Fibroblast of lung (primary cell): ENCODE measurements around the gene COL9A3. TPM values are rescaled to one million over a fixed set of nuclear protein-coding genes. Genes with fewer than 3 reads are reported as not detected.

Experiments
- DNase-seq, 2 donors: peaks; one replicate each; pipeline versions ENCODE4 v3.0.0 to v3.0.0-alpha.2; 2010; ENCODE audit warnings: low read depth in 2 of 2
- H2AFZ ChIP-seq: 2 replicates; pipeline ENCODE4 v1.5.1; 2012; ENCODE audit warnings: low read length, control low read depth, inconsistent platforms
- H3K27ac ChIP-seq: 2 replicates; pipeline ENCODE4 v1.5.1; 2011; ENCODE audit warnings: low read length, control low read depth; ENCODE audit not compliant: insufficient read depth
- H3K27me3 ChIP-seq: 2 replicates; pipeline ENCODE4 v1.5.1; 2011; ENCODE audit warnings: mild to moderate bottlenecking, low read length; ENCODE audit not compliant: control insufficient read depth, insufficient read depth
- H3K36me3 ChIP-seq: 2 replicates; pipeline ENCODE4 v1.5.1; 2011; ENCODE audit warnings: low read length; ENCODE audit not compliant: control insufficient read depth, insufficient read depth
- H3K4me1 ChIP-seq: 2 replicates; pipeline ENCODE4 v1.5.1; 2011; ENCODE audit warnings: low read length; ENCODE audit not compliant: control insufficient read depth, insufficient read depth; ENCODE audit errors: extremely low read depth
- H3K4me2 ChIP-seq: 2 replicates; pipeline ENCODE4 v1.5.1; 2011; ENCODE audit warnings: low read length, control low read depth; ENCODE audit not compliant: insufficient read depth; ENCODE audit errors: extremely low read depth
- H3K4me3 ChIP-seq, 4 experiments: fragments of 200-600 bp in 1 of 4; sonication (generic) in 1 of 4; replicated peaks in 1 of 4; 2 replicates each; pipeline ENCODE4 v1.5.1; 2011 to 2016; ENCODE audit warnings: low read length in 4 of 4, low read depth in 3 of 4, mild to moderate bottlenecking in 3 of 4, control low read depth in 2 of 4, inconsistent platforms in 1 of 4, mixed read lengths in 1 of 4; ENCODE audit not compliant: insufficient read depth in 1 of 4; ENCODE audit errors: control extremely low read depth in 1 of 4
- H3K79me2 ChIP-seq: 2 replicates; pipeline ENCODE4 v1.5.1; 2012; ENCODE audit warnings: mild to moderate bottlenecking, low read length, inconsistent platforms; ENCODE audit not compliant: control insufficient read depth, insufficient read depth
- H3K9ac ChIP-seq: 2 replicates; pipeline ENCODE4 v1.5.1; 2011; ENCODE audit warnings: mild to moderate bottlenecking, low read length, control low read depth; ENCODE audit not compliant: insufficient read depth
- H3K9me3 ChIP-seq: 2 replicates; pipeline ENCODE4 v1.5.1; 2012; ENCODE audit warnings: low read depth, low read length; ENCODE audit not compliant: control insufficient read depth, insufficient read depth
- H4K20me1 ChIP-seq: 2 replicates; pipeline ENCODE4 v1.5.1; 2011; ENCODE audit warnings: low read length; ENCODE audit not compliant: control insufficient read depth, insufficient read depth; ENCODE audit errors: extremely low read depth
- EZH2 ChIP-seq: IDR thresholded peaks from 2 replicates; pipeline ENCODE4 v1.5.1; 2012; ENCODE audit warnings: low read length, control low read depth, mild to moderate bottlenecking; ENCODE audit errors: missing control alignments
- polyA plus RNA-seq, 2 donors: library from polyadenylated mRNA; depleted of rRNA in 1 of 2; stranded (reverse) in 1 of 2; unstranded in 1 of 2; fragments of >200 nt; gene quantifications; 2 replicates each; pipeline ENCODE4 v1.2.1, GENCODE V29; 2011 to 2012; ENCODE audit warnings: missing spikeins in 1 of 2
- total RNA-seq: library from RNA; depleted of rRNA; stranded (reverse); fragments of >200 nt; gene quantifications from 2 replicates; pipeline ENCODE4 v1.2.1, GENCODE V29; 2014
- TF ChIP-seq, protein P1 (sequence below), 2 donors: IDR thresholded peaks in 1 of 2; conservative IDR thresholded peaks in 1 of 2; 1 replicate in 1 of 2; 2 replicates in 1 of 2; pipeline ENCODE4 v1.5.1; 2011 to 2012; ENCODE audit warnings: low read length in 2 of 2, control low read depth in 1 of 2, inconsistent platforms in 1 of 2, low read depth in 1 of 2, mild to moderate bottlenecking in 1 of 2

COL9A3 gene
- total and polyA plus RNA-seq, 2 donors (not counting 1 experiment from before 2014, with no cell fraction given) = 0.17 TPM

DNA sequence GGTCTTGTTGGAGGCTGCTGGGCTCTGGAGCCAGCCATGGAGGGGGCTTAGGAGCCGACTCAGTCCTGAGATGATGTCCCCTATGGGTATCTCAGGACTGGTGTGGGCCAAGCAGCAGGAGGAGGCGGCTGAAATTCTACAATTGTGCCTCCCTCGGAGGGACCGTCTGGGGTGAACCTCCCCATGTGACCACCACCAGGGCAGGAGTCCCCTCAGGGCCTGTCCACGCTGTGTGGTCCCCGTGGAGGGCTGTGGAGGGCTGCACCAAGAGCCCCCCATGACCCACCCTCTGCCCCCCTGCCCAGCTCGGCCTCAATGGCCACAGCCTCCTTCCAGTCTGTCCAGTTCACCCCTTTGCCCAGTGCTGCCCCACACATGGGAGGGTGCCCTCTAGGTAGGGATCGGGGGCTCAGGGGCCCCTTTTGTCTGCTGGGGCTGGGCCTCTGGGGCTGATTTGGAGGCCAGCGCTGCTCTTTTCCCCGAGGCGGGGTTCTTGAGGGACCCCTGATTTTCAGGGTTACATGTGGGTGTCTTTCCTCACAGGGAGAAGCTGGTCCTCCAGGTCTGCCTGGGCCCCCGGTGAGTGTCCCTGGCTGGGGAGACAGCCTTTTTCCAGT is 1.2 kb downstream of the COL9A3 start:
- Histone ChIP-seq H3K27ac (no peak overlapping the region), H3K9me3 (no peaks in the 10 kb centered on the region), H3K9ac (no peak overlapping the region), H3K4me3 (no peak overlapping the region), H3K4me2 (no peak overlapping the region), H3K27me3 (peaks cover 9% of the 10 kb centered on the region), H3K4me1 (peaks cover 16% of the 10 kb centered on the region), H3K79me2 (no peaks in the 10 kb centered on the region), H3K36me3 (peaks cover 1% of the 10 kb centered on the region), H2AFZ (no peak overlapping the region), H4K20me1 (no peaks in the 10 kb centered on the region)
- DNase-seq = no peak
- TF ChIP-seq, protein P1, sequence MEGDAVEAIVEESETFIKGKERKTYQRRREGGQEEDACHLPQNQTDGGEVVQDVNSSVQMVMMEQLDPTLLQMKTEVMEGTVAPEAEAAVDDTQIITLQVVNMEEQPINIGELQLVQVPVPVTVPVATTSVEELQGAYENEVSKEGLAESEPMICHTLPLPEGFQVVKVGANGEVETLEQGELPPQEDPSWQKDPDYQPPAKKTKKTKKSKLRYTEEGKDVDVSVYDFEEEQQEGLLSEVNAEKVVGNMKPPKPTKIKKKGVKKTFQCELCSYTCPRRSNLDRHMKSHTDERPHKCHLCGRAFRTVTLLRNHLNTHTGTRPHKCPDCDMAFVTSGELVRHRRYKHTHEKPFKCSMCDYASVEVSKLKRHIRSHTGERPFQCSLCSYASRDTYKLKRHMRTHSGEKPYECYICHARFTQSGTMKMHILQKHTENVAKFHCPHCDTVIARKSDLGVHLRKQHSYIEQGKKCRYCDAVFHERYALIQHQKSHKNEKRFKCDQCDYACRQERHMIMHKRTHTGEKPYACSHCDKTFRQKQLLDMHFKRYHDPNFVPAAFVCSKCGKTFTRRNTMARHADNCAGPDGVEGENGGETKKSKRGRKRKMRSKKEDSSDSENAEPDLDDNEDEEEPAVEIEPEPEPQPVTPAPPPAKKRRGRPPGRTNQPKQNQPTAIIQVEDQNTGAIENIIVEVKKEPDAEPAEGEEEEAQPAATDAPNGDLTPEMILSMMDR (conservative IDR thresholded peaks at IDR 0.05 in 1 of 2, IDR thresholded peaks at IDR 0.05 in 1 of 2; ENCODE audit: low read depth in 1 of 2, low read length in 2 of 2) = no peak
- TF ChIP-seq EZH2 = no peak

DNA sequence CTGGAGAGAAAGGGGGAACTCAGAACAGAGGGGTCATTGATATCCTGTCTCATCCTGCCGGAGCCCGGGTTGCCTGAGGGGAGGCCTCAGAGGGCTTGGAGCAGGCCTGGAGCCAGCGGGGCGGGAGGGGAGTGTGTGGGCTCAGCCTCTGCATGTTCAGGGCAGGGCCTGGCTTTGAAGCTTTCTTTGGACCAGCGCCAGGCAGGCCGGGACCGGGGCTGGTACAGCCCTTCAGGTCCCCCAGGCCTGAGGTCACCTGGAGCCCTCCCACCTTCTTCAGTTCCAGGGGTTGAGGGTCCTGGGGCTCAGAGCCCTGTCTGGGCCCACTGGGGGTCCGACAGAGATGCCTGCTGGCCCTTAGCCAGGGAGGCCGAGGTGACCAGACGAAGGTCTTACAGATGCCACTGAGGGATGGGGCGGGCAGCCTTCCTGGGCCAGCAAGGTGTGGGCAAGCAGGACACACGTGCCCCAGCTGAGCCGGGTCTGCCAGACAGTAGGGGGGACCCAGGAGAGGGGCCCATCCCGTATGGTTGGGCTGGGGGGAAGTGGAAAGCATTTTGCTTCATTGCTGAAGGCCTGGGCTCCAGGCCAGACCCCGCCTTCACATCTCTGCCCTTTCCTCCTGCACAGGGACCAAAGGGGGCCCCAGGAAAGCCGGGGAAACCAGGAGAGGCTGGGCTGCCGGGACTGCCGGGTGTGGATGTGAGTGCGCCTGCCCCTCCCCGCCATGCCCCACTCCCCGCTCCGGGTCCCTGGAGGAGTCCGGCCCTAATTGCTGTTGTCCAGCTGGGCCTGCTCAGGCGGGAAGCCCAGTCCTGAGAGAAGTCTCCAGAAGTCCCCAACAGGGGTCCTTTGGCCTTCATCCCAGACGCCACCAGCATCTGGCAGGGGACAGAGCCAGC is 2.0 kb downstream of the COL9A3 start:
- no peaks in the 10 kb centered on the region for H3K79me2 ChIP-seq
- peak overlapping the region; percentile 64 for H3K4me2 ChIP-seq
- H3K27me3 ChIP-seq = peaks cover 9% of the 10 kb centered on the region
- TF ChIP-seq, protein P1 (conservative IDR thresholded peaks at IDR 0.05 in 1 of 2, IDR thresholded peaks at IDR 0.05 in 1 of 2; ENCODE audit: low read depth in 1 of 2, low read length in 2 of 2) = no peak
- TF ChIP-seq EZH2 = no peak
- no peak overlapping the region for H3K9ac ChIP-seq
- H3K27ac ChIP-seq = no peak overlapping the region
- H3K4me3 ChIP-seq = no peak overlapping the region
- H2AFZ ChIP-seq = no peak overlapping the region
- no peaks in the 10 kb centered on the region for H4K20me1 ChIP-seq
- no peaks in the 10 kb centered on the region for H3K9me3 ChIP-seq
- DNase-seq = peak in 1 of 2 donors; percentile 70
- H3K36me3 ChIP-seq = peaks cover 1% of the 10 kb centered on the region
- peaks cover 16% of the 10 kb centered on the region for H3K4me1 ChIP-seq

DNA sequence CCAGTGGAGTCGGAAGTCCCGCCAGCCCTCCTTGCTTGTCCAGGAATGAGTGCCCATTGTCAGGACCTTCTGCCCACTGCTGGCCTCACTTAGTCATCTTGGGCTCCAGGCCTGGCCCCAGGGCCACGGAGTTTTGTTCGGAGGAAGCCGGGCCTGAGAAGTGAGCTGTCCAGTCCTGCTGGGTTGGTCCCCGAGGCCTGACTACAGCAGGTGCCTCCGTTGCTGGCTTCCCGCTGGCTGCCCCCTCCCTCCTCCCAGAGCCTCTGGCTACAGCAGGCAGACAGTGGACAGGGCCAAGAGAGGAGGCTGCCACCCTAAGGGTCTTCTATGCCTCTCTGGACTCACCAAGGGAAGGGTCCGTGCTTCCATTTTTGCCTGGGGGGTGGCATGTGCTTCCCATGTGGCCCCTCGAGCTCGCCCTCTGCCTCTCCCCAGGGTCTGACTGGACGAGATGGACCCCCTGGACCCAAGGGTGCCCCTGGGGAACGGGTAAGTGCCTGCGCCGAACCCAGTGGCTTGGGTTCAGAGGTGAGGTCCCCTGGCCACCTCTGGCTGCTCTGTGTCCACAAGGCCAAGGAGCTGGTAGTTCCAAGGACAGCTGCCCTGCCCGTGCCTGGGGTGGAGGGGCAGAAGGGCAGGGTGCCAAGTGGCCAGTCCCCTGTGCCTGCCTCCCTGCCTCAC is 2.8 kb downstream of the COL9A3 start:
- Histone ChIP-seq H4K20me1 (no peaks in the 10 kb centered on the region), H3K36me3 (no peaks in the 10 kb centered on the region), H3K4me2 (no peak overlapping the region), H2AFZ (no peak overlapping the region), H3K9ac (no peak overlapping the region), H3K4me3 (no peak overlapping the region), H3K27me3 (peaks cover 9% of the 10 kb centered on the region), H3K9me3 (no peaks in the 10 kb centered on the region), H3K79me2 (no peaks in the 10 kb centered on the region), H3K27ac (no peak overlapping the region), H3K4me1 (peaks cover 16% of the 10 kb centered on the region)
- peak; percentile 36 to 69 for DNase-seq
- no peak for TF ChIP-seq EZH2
- TF ChIP-seq, protein P1 (conservative IDR thresholded peaks at IDR 0.05 in 1 of 2, IDR thresholded peaks at IDR 0.05 in 1 of 2; ENCODE audit: low read depth in 1 of 2, low read length in 2 of 2) = no peak
